Erythroblast (primary cell): Measurements from ENCODE around the gene STK38.

Experiments used
- GATA1 ChIP-seq: IDR thresholded peaks from 2 replicates; pipeline ENCODE4 v1.6.1; 2011; ENCODE audit warnings: low read depth, mild to moderate bottlenecking, control low read depth, low read length, moderate library complexity
- POLR2A ChIP-seq: IDR thresholded peaks from 2 replicates; pipeline ENCODE4 v1.6.1; 2011; ENCODE audit warnings: mild to moderate bottlenecking, low read length

- TF ChIP-seq POLR2A = no peak
- no peak for TF ChIP-seq GATA1
Observed at GRCh38 chr6:36487698-36488097, 59.6 kb downstream of the STK38 start.
